Adipose tissue (tissue), 3 donors: Measurements from ENCODE around the gene GPATCH1. TPM values are rescaled to one million over a fixed set of nuclear protein-coding genes. Genes with fewer than 3 reads are reported as not detected.
"Not testable (repeated sequence)": the region's sequence is repeated elsewhere in the genome, so short reads cannot be mapped to it uniquely, and the experiment has no call there.

Experiments used
- H3K27ac ChIP-seq: one replicate; pipeline ENCODE4 v1.5.1; 2013; ENCODE audit warnings: low read depth, low read length
- WGBS, 3 donors: extraction: QIAGEN DNeasy Blood & Tissue Kit; methylation state at CpG; one replicate each; pipeline ENCODE4 v1.1.7; 2013; 5-methylcytosine and 5-hydroxymethylcytosine counted together
- polyA plus RNA-seq, 3 donors: library from polyadenylated mRNA; stranded (reverse); fragments of 200-250 nt; gene quantifications; one replicate each; pipeline ENCODE4 v1.2.3, GENCODE V29; 2013
- donor health status: healthy with polysubstance abuse.
- donor health status: Bipolar disorder and iron deficiency.
- donor health status: healthy.

Gene GPATCH1
- polyA plus RNA-seq, 3 donors, result 2.9 to 4.7 (median 3.7) TPM

GRCh38 chr19:33100894-33101644 is 20.1 kb downstream of the GPATCH1 start:
- no peak overlapping the region for H3K27ac ChIP-seq
- WGBS, 3 donors, result 90 to 93% (median 92%) methylated on average over 10 of the region's 10 CpGs

- 83 to 96% (median 89%) methylated on average over 6 of the region's 6 CpGs for WGBS, 3 donors
- no peak overlapping the region for H3K27ac ChIP-seq
These were observed 21.9 kb downstream of the GPATCH1 start for GRCh38 chr19:33102893-33103292.

- H3K27ac ChIP-seq, result no peak overlapping the region
- WGBS, 3 donors, result 91 to 96% (median 95%) methylated on average over 10 of the region's 10 CpGs
These were observed 27.2 kb downstream of the GPATCH1 start for GRCh38 chr19:33108161-33108560.

GRCh38 chr19:33110137-33110910 is 29.3 kb downstream of the GPATCH1 start:
- WGBS, 3 donors, result 82 to 88% (median 87%) methylated on average over 9 of the region's 9 CpGs
- no peak overlapping the region for H3K27ac ChIP-seq

- WGBS, 3 donors, result 91 to 97% (median 97%) methylated on average over 11 of the region's 11 CpGs
- no peak overlapping the region for H3K27ac ChIP-seq
These were observed 30.6 kb downstream of the GPATCH1 start for GRCh38 chr19:33111587-33111986.

DNA sequence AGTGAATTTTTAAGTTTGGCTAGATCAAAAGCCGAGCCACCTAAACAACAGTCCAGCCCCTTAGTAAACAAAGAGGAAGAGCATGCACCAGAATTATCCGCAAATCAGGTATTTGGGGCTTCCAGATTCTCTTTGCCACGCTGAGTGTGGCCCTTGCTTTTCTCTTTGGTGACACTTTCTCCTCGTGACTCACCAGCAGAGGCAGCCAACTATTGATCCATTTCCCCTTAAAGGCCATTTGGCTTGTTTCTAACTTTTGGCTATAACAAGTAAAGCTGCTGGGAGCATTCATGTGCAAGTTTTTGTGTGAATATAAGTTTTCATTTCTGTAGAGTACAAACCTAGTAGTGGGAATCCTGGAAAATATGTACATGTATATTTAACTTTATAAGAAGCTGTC is 33.3 kb downstream of the GPATCH1 start:
- WGBS, 3 donors, result 60 to 87% (median 78%) methylated on average over 4 of the region's 4 CpGs
- no peak overlapping the region for H3K27ac ChIP-seq

DNA sequence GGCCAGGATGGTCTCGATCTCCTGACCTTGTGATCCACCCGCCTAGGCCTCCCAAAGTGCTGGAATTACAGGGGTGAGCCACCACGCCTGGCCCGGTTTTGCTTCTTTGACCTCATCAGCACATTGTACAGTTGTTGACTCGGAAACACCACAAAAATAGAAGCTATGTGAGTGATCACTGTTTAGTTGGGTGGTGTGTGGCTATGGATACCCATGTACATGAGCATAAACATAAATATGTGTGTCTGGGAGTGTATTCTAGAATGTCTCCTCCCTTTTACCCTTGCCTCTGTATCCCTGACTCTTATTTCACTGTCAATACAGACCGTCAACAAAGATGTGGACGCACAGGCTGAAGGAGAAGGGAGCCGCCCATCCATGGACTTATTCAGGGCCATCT is 36.5 kb downstream of the GPATCH1 start:
- WGBS, 3 donors, result 92 to 96% (median 93%) methylated on average over 8 of the region's 8 CpGs
- H3K27ac ChIP-seq, result no peak overlapping the region

GRCh38 chr19:33118643-33119042 is 37.7 kb downstream of the GPATCH1 start:
- H3K27ac ChIP-seq, result no peak overlapping the region
- 92 to 96% (median 95%) methylated on average over 10 of the region's 10 CpGs for WGBS, 3 donors

GRCh38 chr19:33124207-33125098 is 43.5 kb downstream of the GPATCH1 start:
- H3K27ac ChIP-seq, result no peak overlapping the region
- WGBS, 3 donors, result 77 to 82% (median 81%) methylated on average over 10 of the region's 10 CpGs

DNA sequence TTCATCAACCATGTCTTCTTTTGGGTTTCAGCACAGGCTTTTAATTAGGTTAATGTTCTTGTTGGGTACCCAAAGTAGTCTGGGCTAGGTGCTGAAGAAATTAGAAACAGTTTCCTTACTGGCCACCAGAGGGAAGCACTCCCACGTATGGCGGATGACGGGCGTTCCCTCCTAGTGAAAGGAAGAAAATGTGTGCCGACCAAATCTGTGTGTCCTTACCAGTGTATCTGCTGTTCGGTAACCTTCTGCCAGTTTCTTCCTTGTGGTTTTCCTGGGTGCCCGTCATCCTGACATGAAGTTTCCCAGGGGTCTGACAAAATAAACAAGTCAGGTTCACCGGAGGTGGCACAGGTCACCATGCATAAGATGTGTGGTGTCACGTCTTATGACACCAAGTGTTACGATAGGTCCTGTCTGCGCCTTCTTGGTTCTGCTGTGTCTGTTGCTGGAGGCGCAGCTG is 45.0 kb downstream of the GPATCH1 start:
- H3K27ac ChIP-seq, result no peak overlapping the region
- WGBS, 3 donors, result 35 to 36% (median 35%) methylated on average over 12 of the region's 12 CpGs

GRCh38 chr19:33126712-33127111 is 45.7 kb downstream of the GPATCH1 start:
- not testable (repeated sequence) for H3K27ac ChIP-seq
- 92 to 97% (median 94%) methylated on average over 8 of the region's 8 CpGs for WGBS, 3 donors

DNA sequence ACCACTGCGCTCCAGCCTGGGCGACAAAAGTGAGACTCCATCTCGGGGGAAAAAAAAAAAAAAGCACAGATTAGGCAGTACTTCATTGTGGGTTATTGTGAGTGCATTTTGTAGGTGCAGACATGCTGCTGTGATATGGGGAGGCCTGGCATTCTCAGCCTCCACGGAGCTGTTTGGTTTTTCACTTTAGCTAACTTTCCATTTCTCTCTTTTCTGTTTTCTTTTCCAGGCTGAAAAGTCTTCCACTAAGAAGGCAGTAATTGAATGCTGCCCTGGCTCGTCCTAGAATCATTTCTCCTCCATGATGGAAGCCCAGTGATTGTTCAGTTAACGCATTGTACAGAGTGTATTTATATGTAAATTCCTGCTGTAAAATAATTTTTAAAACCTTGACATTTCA is 48.9 kb downstream of the GPATCH1 start:
- no peak overlapping the region for H3K27ac ChIP-seq
- WGBS, 3 donors, result 88 to 94% (median 91%) methylated on average over 6 of the region's 6 CpGs

- 80 to 95% (median 93%) methylated on average over 6 of the region's 6 CpGs for WGBS, 3 donors
- no peak overlapping the region for H3K27ac ChIP-seq
These were observed 49.5 kb downstream of the GPATCH1 start for GRCh38 chr19:33130433-33130832.

DNA sequence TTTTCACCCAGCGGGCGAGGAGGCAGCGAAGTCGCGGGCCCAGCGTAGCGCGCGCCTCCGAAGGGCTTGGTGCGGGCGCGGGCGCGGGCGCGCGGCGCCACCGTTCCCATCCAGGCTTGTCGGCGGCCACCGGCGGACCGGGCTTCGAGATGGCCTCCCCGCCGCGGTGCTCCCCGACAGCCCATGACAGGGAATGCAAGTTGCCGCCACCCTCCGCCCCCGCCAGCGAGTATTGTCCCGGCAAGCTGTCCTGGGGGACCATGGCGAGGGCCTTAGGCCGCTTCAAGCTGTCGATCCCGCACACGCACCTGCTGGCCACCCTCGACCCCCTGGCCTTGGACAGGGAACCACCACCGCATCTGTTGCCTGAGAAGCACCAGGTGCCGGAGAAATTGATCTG is 51.0 kb downstream of the GPATCH1 start, which contains the start of gene WDR88:
TSS of gene WDR88 (plus strand) at position 94 of the 400 bp plus-strand sequence. CDS start at position 150, 56 bp downstream.
- H3K27ac ChIP-seq, result no peak within 1 kb of the TSS
- 84 to 89% (median 89%) methylated on average over 34 to 43 of the region's 43 CpGs for WGBS, 3 donors

DNA sequence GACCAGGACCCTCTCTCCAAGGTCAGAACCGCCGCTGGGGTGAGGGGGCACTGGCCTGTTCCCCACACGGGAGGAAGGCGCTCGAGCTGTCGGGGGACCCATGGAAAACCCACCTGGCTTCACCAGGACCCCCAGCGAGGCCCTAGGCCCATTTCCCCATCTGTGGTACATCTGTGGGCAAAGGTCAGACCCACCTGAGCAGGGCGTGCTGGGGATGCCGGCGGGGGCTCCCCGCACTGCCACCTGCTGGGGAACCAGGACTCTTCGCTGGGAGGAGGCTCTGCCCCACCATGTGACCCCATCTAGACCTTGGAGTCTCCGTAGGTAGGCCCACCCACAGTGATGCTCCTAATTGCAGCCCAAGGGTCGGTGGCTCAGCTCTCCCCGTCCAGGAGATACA is 51.4 kb downstream of the GPATCH1 start:
- 71 to 88% (median 83%) methylated on average over 15 of the region's 15 CpGs for WGBS, 3 donors

GRCh38 chr19:33133438-33134031 is 52.6 kb downstream of the GPATCH1 start:
- WGBS, 3 donors, result 28 to 51% (median 39%) methylated on average over 13 of the region's 13 CpGs
- no peak overlapping the region for H3K27ac ChIP-seq

More for the DNA sequence above, 51.4 kb downstream of the GPATCH1 start:
- H3K27ac ChIP-seq, result no peak overlapping the region

GRCh38 chr19:33134571-33135041 is 53.6 kb downstream of the GPATCH1 start:
- WGBS, 3 donors, result 8 to 21% (median 11%) methylated on average over 30 to 38 of the region's 38 CpGs
- H3K27ac ChIP-seq, result no peak overlapping the region

- WGBS, 3 donors, result 71 to 77% (median 74%) methylated on average over 4 of the region's 4 CpGs
- no peak overlapping the region for H3K27ac ChIP-seq
These were observed 58.2 kb downstream of the GPATCH1 start for GRCh38 chr19:33139165-33139564.
